Smooth muscle cell (in vitro differentiated cells): ENCODE data around the gene SCAANT1. TPM values are rescaled to one million over a fixed set of nuclear protein-coding genes. Genes with fewer than 3 reads are reported as not detected.

Experiments
- DNase-seq: peaks from one replicate; lab custom pipeline; 2025; ENCODE audit not compliant: unreplicated experiment; lab: John Stamatoyannopoulos, UW
- H2AFZ ChIP-seq: fragments of 200-600 bp; sonication (generic); 2 replicates; pipeline ENCODE4 v1.6.0; 2016; ENCODE audit warnings: antibody characterized with exemption, low read depth, mild to moderate bottlenecking
- H3F3A ChIP-seq: fragments of 200-600 bp; sonication (generic); 2 replicates; pipeline ENCODE4 v1.6.0; 2017; ENCODE audit warnings: antibody characterized with exemption, low read depth
- H3K27ac ChIP-seq: fragments of 200-600 bp; sonication (generic); 2 replicates; pipeline ENCODE4 v1.5.1; 2016; ENCODE audit warnings: low read depth, mild to moderate bottlenecking
- H3K27me3 ChIP-seq: fragments of 200-600 bp; sonication (generic); 2 replicates; pipeline ENCODE4 v1.6.1; 2016; ENCODE audit warnings: low read depth, mild to moderate bottlenecking
- H3K36me3 ChIP-seq: fragments of 200-600 bp; sonication (generic); 2 replicates; pipeline ENCODE4 v1.5.1; 2016; ENCODE audit warnings: low read depth
- H3K4me1 ChIP-seq: fragments of 200-600 bp; sonication (generic); 2 replicates; pipeline ENCODE4 v1.5.1; 2016; ENCODE audit warnings: low read depth
- H3K4me2 ChIP-seq: fragments of 200-600 bp; sonication (generic); 2 replicates; pipeline ENCODE4 v1.6.0; 2016; ENCODE audit warnings: mild to moderate bottlenecking
- H3K4me3 ChIP-seq: fragments of 200-600 bp; sonication (generic); 2 replicates; pipeline ENCODE4 v1.5.1; 2016; ENCODE audit warnings: mild to moderate bottlenecking
- H3K79me2 ChIP-seq: fragments of 200-600 bp; sonication (generic); 2 replicates; pipeline ENCODE4 v1.6.0; 2016; ENCODE audit warnings: low read depth, mild to moderate bottlenecking
- H3K9ac ChIP-seq: fragments of 200-600 bp; sonication (generic); 2 replicates; pipeline ENCODE4 v1.6.0; 2016; ENCODE audit warnings: low read depth
- H3K9me3 ChIP-seq: fragments of 200-600 bp; sonication (generic); replicated peaks from 2 replicates; pipeline ENCODE4 v1.5.1; 2016; ENCODE audit warnings: low read depth
- H4K20me1 ChIP-seq: fragments of 200-600 bp; sonication (generic); 2 replicates; pipeline ENCODE4 v1.6.0; 2016; ENCODE audit warnings: low read depth
- CTCF ChIP-seq: fragments of 200-600 bp; sonication (generic); IDR thresholded peaks from 2 replicates; pipeline ENCODE4 v1.5.1; 2017; ENCODE audit warnings: borderline replicate concordance, mild to moderate bottlenecking, antibody characterized with exemption; ENCODE audit not compliant: insufficient read depth, poor library complexity, severe bottlenecking
- WGBS: methylation state at CpG from one replicate; pipeline ENCODE4 v1.1.7; 2016; ENCODE audit warnings: low lambda C conversion rate; 5-methylcytosine and 5-hydroxymethylcytosine counted together
- polyA plus RNA-seq: library from polyadenylated mRNA; unstranded; fragments of >200 nt; fragmentation: Nextera tagmentation; extraction: Ambion mirVana; gene quantifications from 2 replicates; pipeline ENCODE4 v1.2.1, GENCODE V29; 2016
- total RNA-seq: library from RNA; depleted of rRNA; stranded (reverse); fragments of >200 nt; gene quantifications from 2 replicates; pipeline ENCODE4 v1.2.3, GENCODE V29; 2014

Gene SCAANT1
- total and polyA plus RNA-seq, 2 experiments from 2014 or later: not detected

- Histone ChIP-seq H3K9ac (no peak overlapping the region), H4K20me1 (peaks cover 94% of the 10 kb centered on the region), H3K4me3 (no peak overlapping the region), H3F3A (no peaks in the 10 kb centered on the region), H3K79me2 (peaks cover 47% of the 10 kb centered on the region), H3K4me1 (peaks cover 56% of the 10 kb centered on the region), H3K9me3 (no peaks in the 10 kb centered on the region), H2AFZ (no peak overlapping the region), H3K27me3 (no peaks in the 10 kb centered on the region), H3K36me3 (no peaks in the 10 kb centered on the region), H3K4me2 (no peak overlapping the region), H3K27ac (no peak overlapping the region)
- 74% methylated on average over 4 of the region's 4 CpGs for WGBS
- DNase-seq: no peak
- no peak for TF ChIP-seq CTCF
Observed at GRCh38 chr3:63936925-63937324, 24.7 kb upstream of the SCAANT1 start.

- H3K36me3 ChIP-seq: no peaks in the 10 kb centered on the region
- DNase-seq: no peak
- H2AFZ ChIP-seq: no peak overlapping the region
- H3K9ac ChIP-seq: no peak overlapping the region
- H3K27ac ChIP-seq: peak overlapping the region; percentile 81
- no peak overlapping the region for H3K4me3 ChIP-seq
- no peaks in the 10 kb centered on the region for H3K9me3 ChIP-seq
- H3F3A ChIP-seq: no peaks in the 10 kb centered on the region
- TF ChIP-seq CTCF: no peak
- WGBS: 56% methylated on average over 6 of the region's 6 CpGs
- H4K20me1 ChIP-seq: peaks cover 95% of the 10 kb centered on the region
- peaks cover 50% of the 10 kb centered on the region for H3K4me1 ChIP-seq
- no peaks in the 10 kb centered on the region for H3K27me3 ChIP-seq
- H3K4me2 ChIP-seq: peak overlapping the region; percentile 55
- H3K79me2 ChIP-seq: peaks cover 50% of the 10 kb centered on the region
Observed at GRCh38 chr3:63934041-63934866, 22.1 kb upstream of the SCAANT1 start.

GRCh38 chr3:63933459-63933858 is 21.3 kb upstream of the SCAANT1 start:
- Histone ChIP-seq H2AFZ (no peak overlapping the region), H3K9me3 (no peaks in the 10 kb centered on the region), H3K4me3 (no peak overlapping the region), H3K79me2 (peaks cover 50% of the 10 kb centered on the region), H3F3A (no peaks in the 10 kb centered on the region), H3K36me3 (no peaks in the 10 kb centered on the region), H3K4me1 (peaks cover 43% of the 10 kb centered on the region), H3K4me2 (peak overlapping the region; percentile 55), H4K20me1 (peaks cover 95% of the 10 kb centered on the region), H3K27me3 (no peaks in the 10 kb centered on the region), H3K27ac (peak overlapping the region; percentile 81), H3K9ac (no peak overlapping the region)
- WGBS: 98% methylated on average over 1 of the region's 1 CpG
- DNase-seq: no peak
- no peak for TF ChIP-seq CTCF
